GM23338 (cell line): ENCODE results near the gene ZNF527. TPM values are rescaled to one million over a fixed set of nuclear protein-coding genes. Genes with fewer than 3 reads are reported as not detected.

ENCODE experiments used
- ATAC-seq: fragments of 200-7000 bp; cut with Tn5 transposase; 3 replicates; pipeline ENCODE4 v1.9.1; 2020
- DNase-seq: peaks from one replicate; pipeline ENCODE4 v3.0.0-alpha.2; 2015; ENCODE audit warnings: low spot score
- H2AFZ ChIP-seq: fragments of 200-600 bp; sonication (generic); 2 replicates; pipeline ENCODE4 v1.8.0; 2016; ENCODE audit warnings: antibody characterized with exemption, mild to moderate bottlenecking, moderate library complexity
- H3F3A ChIP-seq: fragments of 200-600 bp; sonication (generic); replicated peaks from 2 replicates; pipeline ENCODE4 v1.8.0; 2017; ENCODE audit warnings: antibody characterized with exemption, mixed run types, low read depth
- H3K27ac ChIP-seq: fragments of 200-600 bp; sonication (generic); 2 replicates; pipeline ENCODE4 v1.6.1; 2016; ENCODE audit warnings: low read depth
- H3K27me3 ChIP-seq: fragments of 200-600 bp; sonication (generic); 2 replicates; pipeline ENCODE4 v1.8.0; 2016; ENCODE audit warnings: mild to moderate bottlenecking, mixed run types, moderate library complexity; ENCODE audit not compliant: insufficient read depth
- H3K36me3 ChIP-seq: fragments of 200-600 bp; sonication (generic); 2 replicates; pipeline ENCODE4 v1.8.0; 2016; ENCODE audit warnings: mild to moderate bottlenecking; ENCODE audit not compliant: insufficient read depth
- H3K4me1 ChIP-seq: fragments of 200-600 bp; sonication (generic); 2 replicates; pipeline ENCODE4 v1.8.0; 2016; ENCODE audit warnings: mild to moderate bottlenecking, moderate library complexity; ENCODE audit not compliant: insufficient read depth
- H3K4me2 ChIP-seq: fragments of 200-600 bp; sonication (generic); 2 replicates; pipeline ENCODE4 v1.7.1; 2017; ENCODE audit warnings: mixed run types
- H3K4me3 ChIP-seq: fragments of 200-600 bp; sonication (generic); 2 replicates; pipeline ENCODE4 v1.6.1; 2016; ENCODE audit warnings: mixed run types
- H3K79me2 ChIP-seq: fragments of 200-600 bp; sonication (generic); replicated peaks from 2 replicates; pipeline ENCODE4 v1.8.0; 2017; ENCODE audit warnings: mild to moderate bottlenecking; ENCODE audit not compliant: insufficient read depth
- H3K9me2 ChIP-seq: fragments of 200-600 bp; sonication (generic); 2 replicates; pipeline ENCODE4 v1.8.0; 2017; ENCODE audit not compliant: insufficient read depth
- H4K20me1 ChIP-seq: fragments of 200-600 bp; sonication (generic); replicated peaks from 2 replicates; pipeline ENCODE4 v1.8.0; 2017; ENCODE audit warnings: mild to moderate bottlenecking; ENCODE audit not compliant: insufficient read depth
- H3K27ac Mint-ChIP-seq: 2 replicates; pipeline ENCODE4 v1.8.0; 2020; ENCODE audit warnings: inconsistent platforms, mild to moderate bottlenecking, moderate library complexity, mixed read lengths
- H3K27me3 Mint-ChIP-seq: 3 replicates; pipeline ENCODE4 v1.8.0; 2022; ENCODE audit warnings: low read depth, mild to moderate bottlenecking, moderate library complexity, mixed read lengths, inconsistent platforms; ENCODE audit not compliant: insufficient read depth, poor library complexity
- H3K36me3 Mint-ChIP-seq: 3 replicates; pipeline ENCODE4 v1.8.0; 2021; ENCODE audit warnings: low read depth, mild to moderate bottlenecking, inconsistent platforms, moderate library complexity, mixed read lengths
- H3K4me1 Mint-ChIP-seq: 3 replicates; pipeline ENCODE4 v1.8.0; 2020; ENCODE audit warnings: mild to moderate bottlenecking, inconsistent platforms, mixed read lengths
- H3K4me3 Mint-ChIP-seq: 3 replicates; pipeline ENCODE4 v1.8.0; 2021; ENCODE audit warnings: moderate library complexity, mild to moderate bottlenecking, inconsistent platforms, mixed read lengths
- H3K9me3 Mint-ChIP-seq: 3 replicates; pipeline ENCODE4 v1.8.0; 2020; ENCODE audit warnings: moderate library complexity, mild to moderate bottlenecking, inconsistent platforms, mixed read lengths
- CREB1 ChIP-seq: fragments of 250-450 bp; sonication (Bioruptor Pico); IDR thresholded peaks from 2 replicates; pipeline ENCODE4 v1.5.0; 2020; ENCODE audit warnings: low read depth, mild to moderate bottlenecking, moderate library complexity
- CTCF ChIP-seq, 2 experiments: fragments of 200-600 bp in 1 of 2; sonication (generic) in 1 of 2; conservative IDR thresholded peaks; 2 replicates each; pipeline versions ENCODE4 v1.5.1 to v1.6.1; 2016 to 2017; ENCODE audit warnings: antibody characterized with exemption in 2 of 2, low read depth in 2 of 2, mild to moderate bottlenecking in 2 of 2, moderate library complexity in 1 of 2
- ETS1 ChIP-seq: IDR thresholded peaks from 2 replicates; pipeline ENCODE4 v1.6.1; 2016; ENCODE audit warnings: antibody characterized with exemption
- EZH2 ChIP-seq: fragments of 200-600 bp; sonication (generic); IDR thresholded peaks from one replicate; pipeline ENCODE4 v1.8.0; 2017; ENCODE audit warnings: antibody characterized with exemption, mild to moderate bottlenecking, low read depth; ENCODE audit not compliant: unreplicated experiment
- EZH2phosphoT487 ChIP-seq: fragments of 200-600 bp; sonication (generic); IDR thresholded peaks from one replicate; pipeline ENCODE4 v1.8.1; 2018; ENCODE audit warnings: antibody characterized with exemption; ENCODE audit not compliant: unreplicated experiment
- JUNB ChIP-seq: IDR thresholded peaks from one replicate; pipeline ENCODE4 v1.6.1; 2016; ENCODE audit warnings: antibody characterized with exemption; ENCODE audit not compliant: unreplicated experiment
- NANOG ChIP-seq: IDR thresholded peaks from 2 replicates; pipeline ENCODE4 v1.6.1; 2016; ENCODE audit warnings: antibody characterized with exemption, borderline replicate concordance
- POLR2AphosphoS5 ChIP-seq: IDR thresholded peaks from 2 replicates; pipeline ENCODE4 v1.6.1; 2016; ENCODE audit warnings: antibody characterized with exemption, low read depth
- REST ChIP-seq: IDR thresholded peaks from one replicate; pipeline ENCODE4 v1.6.1; 2018; ENCODE audit warnings: antibody characterized with exemption; ENCODE audit not compliant: unreplicated experiment
- STAT1 ChIP-seq: IDR thresholded peaks from one replicate; pipeline ENCODE4 v1.6.1; 2016; ENCODE audit warnings: antibody characterized with exemption; ENCODE audit not compliant: unreplicated experiment
- ZNF114 ChIP-seq: fragments of 250-450 bp; sonication (Bioruptor Pico); IDR thresholded peaks from 2 replicates; pipeline ENCODE4 v1.5.0; 2020; ENCODE audit warnings: mild to moderate bottlenecking, moderate library complexity
- ZNF331 ChIP-seq: fragments of 250-450 bp; sonication (Bioruptor Pico); IDR thresholded peaks from 2 replicates; pipeline ENCODE4 v1.5.0; 2020; ENCODE audit warnings: low read depth, mild to moderate bottlenecking, moderate library complexity
- ZNF462 ChIP-seq: fragments of 250-450 bp; sonication (Bioruptor Pico); IDR thresholded peaks from 2 replicates; pipeline ENCODE4 v1.5.0; 2020; ENCODE audit warnings: mild to moderate bottlenecking, moderate library complexity
- long read RNA-seq: library from polyadenylated mRNA; unstranded; transcript quantifications from one replicate; pipeline ENCODE4 v2.0.0, GENCODE V29; 2020; ENCODE audit not compliant: unreplicated experiment
- polyA plus RNA-seq: library from polyadenylated mRNA; unstranded; fragments of >200 nt; fragmentation: Nextera tagmentation; extraction: Ambion mirVana; gene quantifications from 2 replicates; pipeline ENCODE4 v1.2.1, GENCODE V29; 2016
- total RNA-seq: library from RNA; depleted of rRNA; stranded (reverse); fragments of >200 nt; shearing (Covaris generic); gene quantifications from 2 replicates; pipeline ENCODE4 v1.2.3, GENCODE V29; 2014; rRNA removed

Gene ZNF527
- 4.0 and 7.9 TPM in 2 replicates for total RNA-seq
- polyA plus RNA-seq = 0.97 and 1.5 TPM in 2 replicates
- long read RNA-seq, partial matches to known transcripts = 0 of 1 reads
- long read RNA-seq, other reads (novel, unspliced or antisense) = 1 of 1 reads

- no peaks in the 10 kb centered on the region for H3K4me1 ChIP-seq
- Mint-ChIP-seq H3K4me3 (peak within 1 kb of the TSS; percentile 90), H3K27ac (peak within 1 kb of the TSS; percentile 98), H3K36me3 (peaks cover 12% of the 10 kb centered on the region), H3K9me3 (peaks cover 22% of the 10 kb centered on the region), H3K27me3 (peaks cover 6% of the 10 kb centered on the region), H3K4me1 (peaks cover 5% of the 10 kb centered on the region)
- TF ChIP-seq JUNB (no peak), REST (no peak), ZNF331 (CRISPR knock-in tag) (no peak), CREB1 (peak; percentile 86), EZH2phosphoT487 (no peak), NANOG (no peak), ETS1 (peak; percentile 98), ZNF462 (CRISPR knock-in tag) (no peak), CTCF (conservative IDR thresholded peaks at IDR 0.05; ENCODE audit: low read depth in 2 of 2) (no peak), ZNF114 (no peak), POLR2AphosphoS5 (peak; percentile 94), STAT1 (no peak), EZH2 (no peak)
- no peaks in the 10 kb centered on the region for H3K36me3 ChIP-seq
- H3K9me2 ChIP-seq = no peaks in the 10 kb centered on the region
- H2AFZ ChIP-seq = peak within 1 kb of the TSS; percentile 99
- H3K79me2 ChIP-seq = no peaks in the 10 kb centered on the region
- H3K27ac ChIP-seq = peak within 1 kb of the TSS; percentile 58; the same call in 1 of the 2 replicates
- no peaks in the 10 kb centered on the region for H3F3A ChIP-seq
- no peaks in the 10 kb centered on the region for H3K27me3 ChIP-seq
- H3K4me3 ChIP-seq = peak within 1 kb of the TSS; percentile 72
- peak; percentile 98 for DNase-seq
- no peaks in the 10 kb centered on the region for H4K20me1 ChIP-seq
- peak within 1 kb of the TSS; percentile 90 for H3K4me2 ChIP-seq
- peak; percentile 99 for ATAC-seq
These were observed at the start of gene ZNF527 for GRCh38 chr19:37370880-37371661. Gene ZNF527 (plus strand): TSS chr19:37371099. CDS start chr19:37374199, 3,100 bp downstream.
